ENCODE data around the gene CALN1.

The CALN1 gene

GRCh38 chr7:71851776-71852498 lies 560.2 kb downstream of the CALN1 start:
- DNase-seq: peak; percentile 82

GRCh38 chr7:71846160-71846559 lies 566.0 kb downstream of the CALN1 start:
- DNase-seq: peak; percentile 52

GRCh38 chr7:71843676-71844075 lies 568.5 kb downstream of the CALN1 start:
- DNase-seq: no peak

GRCh38 chr7:71842786-71843185 lies 569.4 kb downstream of the CALN1 start:
- peak; percentile 52 for DNase-seq

- DNase-seq: no peak
Observed at GRCh38 chr7:71842381-71842780, 569.8 kb downstream of the CALN1 start.

- peak; percentile 45 for DNase-seq
Observed at GRCh38 chr7:71835056-71835455, 577.1 kb downstream of the CALN1 start.

GRCh38 chr7:71829515-71829914 lies 582.6 kb downstream of the CALN1 start:
- no peak for DNase-seq

- no peak for DNase-seq
Observed at GRCh38 chr7:71828361-71828760, 583.8 kb downstream of the CALN1 start.

GRCh38 chr7:71826141-71826540 lies 586.0 kb downstream of the CALN1 start:
- DNase-seq: peak; percentile 70

- DNase-seq: peak; percentile 99
Observed at GRCh38 chr7:71824006-71824760, 588.0 kb downstream of the CALN1 start.

GRCh38 chr7:71822406-71822805 lies 589.7 kb downstream of the CALN1 start:
- DNase-seq: peak; percentile 57

GRCh38 chr7:71817916-71818315 lies 594.2 kb downstream of the CALN1 start:
- peak; percentile 73 for DNase-seq

- DNase-seq: no peak
Observed at GRCh38 chr7:71808115-71808514, 604.0 kb downstream of the CALN1 start.

GRCh38 chr7:71804256-71804655 lies 607.9 kb downstream of the CALN1 start:
- DNase-seq: no peak

GRCh38 chr7:71801976-71802375 lies 610.2 kb downstream of the CALN1 start:
- peak; percentile 79 for DNase-seq

- no peak for DNase-seq
Observed at GRCh38 chr7:71800321-71800720, 611.8 kb downstream of the CALN1 start.

GRCh38 chr7:71795410-71795809 lies 616.7 kb downstream of the CALN1 start:
- no peak for DNase-seq

- peak; percentile 94 for DNase-seq
Observed at GRCh38 chr7:71793251-71793650, 618.9 kb downstream of the CALN1 start.

- DNase-seq: no peak
Observed at GRCh38 chr7:71787513-71787912, 624.6 kb downstream of the CALN1 start.

GRCh38 chr7:71785216-71785615 lies 626.9 kb downstream of the CALN1 start:
- DNase-seq: no peak

GRCh38 chr7:71784781-71785180 lies 627.4 kb downstream of the CALN1 start:
- no peak for DNase-seq

- DNase-seq: no peak
Observed at GRCh38 chr7:71784180-71784579, 628.0 kb downstream of the CALN1 start.

- DNase-seq: no peak
Observed at GRCh38 chr7:71783779-71784178, 628.4 kb downstream of the CALN1 start.

- no peak for DNase-seq
Observed at GRCh38 chr7:71782051-71782450, 630.1 kb downstream of the CALN1 start.

Measured in fibroblast of upper back skin (primary cell).